ENCODE results near the gene NOL8.

NOL8 gene

GRCh38 chr9:92310562-92310961 lies 14.6 kb downstream of the NOL8 start:
- DNase-seq, result no peak

- no peak for DNase-seq
Observed at GRCh38 chr9:92308893-92309292, 16.3 kb downstream of the NOL8 start.

GRCh38 chr9:92300936-92301335 lies 24.2 kb downstream of the NOL8 start:
- no peak for DNase-seq

GRCh38 chr9:92299116-92299515 lies 26.0 kb downstream of the NOL8 start:
- no peak for DNase-seq

- no peak for DNase-seq
Observed at GRCh38 chr9:92298036-92298435, 27.1 kb downstream of the NOL8 start.

GRCh38 chr9:92297611-92298010 lies 27.5 kb downstream of the NOL8 start:
- DNase-seq, result no peak

GRCh38 chr9:92295827-92296258 lies 29.3 kb downstream of the NOL8 start:
- DNase-seq, result no peak

GRCh38 chr9:92295240-92295790 lies 29.8 kb downstream of the NOL8 start:
- no peak for DNase-seq

- DNase-seq, result no peak
Observed at GRCh38 chr9:92294297-92294676, 30.9 kb downstream of the NOL8 start.

GRCh38 chr9:92293452-92294296 lies 31.5 kb downstream of the NOL8 start, which contains the start of gene IARS1:
Gene IARS1 (minus strand): TSS chr9:92293697. CDS start chr9:92289419, 4,278 bp downstream.
- peak; percentile 97 for DNase-seq

- DNase-seq, result no peak
Observed at GRCh38 chr9:92293075-92293354, 32.1 kb downstream of the NOL8 start.

GRCh38 chr9:92292338-92293074 lies 32.6 kb downstream of the NOL8 start:
- no peak for DNase-seq

GRCh38 chr9:92291577-92291976 lies 33.6 kb downstream of the NOL8 start:
- no peak for DNase-seq

GRCh38 chr9:92290785-92291429 lies 34.2 kb downstream of the NOL8 start:
- no peak for DNase-seq

GRCh38 chr9:92289708-92290390 lies 35.3 kb downstream of the NOL8 start:
- no peak for DNase-seq

- DNase-seq, result no peak
Observed at GRCh38 chr9:92279302-92279701, 45.8 kb downstream of the NOL8 start.

- DNase-seq, result no peak
Observed at GRCh38 chr9:92278110-92278509, 47.0 kb downstream of the NOL8 start.

- no peak for DNase-seq
Observed at GRCh38 chr9:92276331-92277032, 48.7 kb downstream of the NOL8 start.

- DNase-seq, result no peak
Observed at GRCh38 chr9:92275541-92275940, 49.6 kb downstream of the NOL8 start.

- no peak for DNase-seq
Observed at GRCh38 chr9:92270511-92270910, 54.6 kb downstream of the NOL8 start.

GRCh38 chr9:92266486-92266885 lies 58.7 kb downstream of the NOL8 start:
- DNase-seq, result no peak

GRCh38 chr9:92265154-92265553 lies 60.0 kb downstream of the NOL8 start:
- no peak for DNase-seq

All from SHP77 treated with DMSO at 0.1 percent for 48 hours (cell line).